Effector CD8-positive, alpha-beta T cell (primary cell): Measurements from ENCODE around the gene PHYKPL.

Experiments used
- DNase-seq: peaks from one replicate; lab custom pipeline; 2025; lab: John Stamatoyannopoulos, UW
- total RNA-seq, 4 experiments: gene quantifications; one replicate each; lab custom pipeline; 2026; lab: John Stamatoyannopoulos, UW

PHYKPL gene
- 82.1 to 139 (median 120) reads per million in 4 experiments for total RNA-seq

DNA sequence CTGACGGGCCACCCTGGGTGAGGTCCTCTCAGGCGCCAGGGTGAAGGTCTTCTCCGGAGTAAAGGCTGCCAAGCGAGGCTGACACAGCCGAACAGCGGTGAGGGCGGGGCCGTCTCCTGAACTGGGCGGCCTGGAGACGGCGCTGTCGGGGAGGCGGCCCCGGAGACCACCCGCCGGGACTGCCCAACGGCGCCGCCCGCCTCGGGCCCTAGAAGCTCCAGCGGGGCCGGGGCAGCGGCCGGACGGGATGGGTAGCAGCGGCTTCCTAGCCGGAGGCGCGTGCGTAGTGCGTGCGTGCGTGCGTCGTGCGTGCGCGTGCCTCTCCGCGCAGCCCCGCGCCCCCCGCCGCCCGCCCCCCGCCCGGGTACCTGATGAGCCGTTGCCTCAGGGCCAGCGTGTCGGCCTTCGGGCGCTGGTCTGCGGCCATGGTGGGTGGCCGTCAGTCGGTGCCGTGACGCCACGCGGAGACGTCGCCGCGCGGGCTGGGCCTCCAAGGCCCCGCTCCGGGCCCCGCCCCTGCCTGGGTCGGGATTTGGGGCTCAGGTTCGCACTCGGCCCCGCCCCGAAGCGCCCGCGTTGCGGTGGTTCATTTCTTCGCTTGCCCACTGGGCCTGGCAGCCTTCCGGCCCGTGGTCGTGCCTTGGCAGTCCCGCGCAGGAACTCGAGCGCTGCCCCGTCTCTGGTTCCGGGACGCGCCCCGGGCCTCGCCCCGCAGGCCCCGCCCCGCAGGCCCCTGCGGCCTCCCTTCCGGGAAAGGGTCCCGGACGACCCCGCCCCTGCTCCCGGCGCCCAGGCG, at the start of gene PHYKPL:
Gene PHYKPL, minus strand, starts transcription at position 679 of the 796 bp plus-strand sequence. Its CDS starts 252 bp downstream, at position 427.
- peak; percentile 51 for DNase-seq

DNA sequence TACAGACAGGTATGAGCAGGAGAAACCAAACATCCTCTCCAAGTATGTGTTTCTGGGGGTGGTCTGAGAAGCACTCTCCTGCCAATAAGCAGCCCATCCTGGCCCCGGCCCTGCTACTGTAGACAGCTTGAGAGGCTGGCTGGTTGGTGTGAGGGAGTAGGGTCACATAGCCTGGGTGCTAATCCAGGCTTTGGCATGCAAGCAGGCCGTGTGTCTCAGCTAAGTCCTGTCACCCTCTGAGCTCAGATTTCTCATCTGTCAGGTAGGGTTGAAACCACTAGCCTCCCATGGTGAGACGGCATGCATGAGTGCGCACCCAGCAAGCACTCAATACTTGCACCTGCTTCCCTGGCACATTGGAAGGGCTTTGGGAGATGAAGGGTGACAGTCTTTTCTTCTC, 49.8 kb upstream of the PHYKPL start:
- DNase-seq = no peak

DNA sequence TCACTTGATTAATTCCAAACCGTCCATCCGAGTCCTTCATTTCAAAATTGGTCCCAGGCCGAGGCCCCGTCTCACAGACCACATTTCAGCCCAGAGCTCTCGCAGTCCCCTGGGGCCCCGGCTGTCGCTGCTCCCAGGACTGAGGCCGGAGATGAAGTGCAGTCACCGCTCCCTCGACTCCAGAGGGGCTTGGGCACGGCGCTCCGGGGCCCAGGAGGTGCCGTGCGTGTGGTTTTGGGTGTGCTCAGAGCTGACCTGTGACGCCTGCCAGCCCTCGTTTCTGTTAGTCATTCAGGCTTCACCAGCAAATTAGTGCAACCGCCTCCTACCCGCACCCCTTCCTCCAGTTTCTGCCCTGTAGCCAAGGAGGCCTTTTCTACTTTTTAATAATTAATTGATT, 48.7 kb upstream of the PHYKPL start:
- DNase-seq = no peak

DNA sequence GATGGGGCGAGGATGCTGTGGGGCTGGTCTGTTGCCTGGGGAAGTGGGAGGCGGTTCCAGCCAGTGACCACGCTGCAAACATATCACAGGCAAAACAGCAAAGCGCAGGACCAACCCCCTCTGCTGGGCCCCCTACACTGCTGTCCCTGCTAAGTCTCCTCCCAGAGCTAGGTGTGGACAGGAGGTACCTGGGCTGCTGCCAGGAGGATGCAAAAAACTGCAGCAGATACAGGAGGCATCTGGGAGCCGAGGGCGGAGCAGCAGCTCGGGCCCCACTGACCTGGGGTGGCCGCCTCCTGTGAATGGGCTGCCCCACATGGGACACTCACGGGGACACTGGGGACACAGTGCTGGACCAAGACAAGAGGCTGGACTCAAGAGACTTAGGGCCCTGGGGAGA, 48.0 kb upstream of the PHYKPL start:
- no peak for DNase-seq

DNA sequence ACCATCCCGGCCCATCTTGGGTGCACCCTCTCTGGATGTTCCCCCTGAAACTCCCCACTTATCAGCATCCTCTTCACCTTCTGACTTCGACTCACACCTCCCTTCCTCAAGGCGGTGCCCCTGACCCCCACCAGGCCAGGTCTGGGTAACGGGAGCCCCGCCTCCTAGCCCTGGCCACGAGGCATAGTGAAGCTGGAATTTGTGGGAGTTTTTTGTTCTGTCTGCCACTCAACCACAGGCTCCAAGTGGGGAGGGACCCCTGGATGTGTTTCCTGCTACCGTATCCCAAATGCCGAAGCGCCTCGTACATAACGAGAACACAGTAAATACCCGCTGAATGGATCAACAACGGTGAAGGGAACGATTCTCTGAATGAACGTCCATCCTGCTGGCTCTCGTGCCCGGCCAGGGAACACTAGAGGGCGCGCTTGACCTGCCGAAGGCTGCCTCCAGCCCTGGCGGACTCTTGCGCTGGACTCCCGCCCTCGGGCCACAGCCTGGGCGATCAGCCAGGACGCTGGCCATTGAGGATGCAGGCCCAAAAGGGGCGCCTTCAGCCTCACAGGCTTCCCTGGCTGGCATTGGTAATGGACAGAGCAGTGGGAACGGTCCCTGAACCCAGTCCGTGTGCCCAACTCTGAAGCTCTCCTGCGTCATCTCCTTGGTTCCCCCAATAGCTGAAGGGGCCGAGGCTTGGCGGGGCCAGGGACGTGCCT, 47.3 kb upstream of the PHYKPL start:
- DNase-seq = peak; percentile 18

DNA sequence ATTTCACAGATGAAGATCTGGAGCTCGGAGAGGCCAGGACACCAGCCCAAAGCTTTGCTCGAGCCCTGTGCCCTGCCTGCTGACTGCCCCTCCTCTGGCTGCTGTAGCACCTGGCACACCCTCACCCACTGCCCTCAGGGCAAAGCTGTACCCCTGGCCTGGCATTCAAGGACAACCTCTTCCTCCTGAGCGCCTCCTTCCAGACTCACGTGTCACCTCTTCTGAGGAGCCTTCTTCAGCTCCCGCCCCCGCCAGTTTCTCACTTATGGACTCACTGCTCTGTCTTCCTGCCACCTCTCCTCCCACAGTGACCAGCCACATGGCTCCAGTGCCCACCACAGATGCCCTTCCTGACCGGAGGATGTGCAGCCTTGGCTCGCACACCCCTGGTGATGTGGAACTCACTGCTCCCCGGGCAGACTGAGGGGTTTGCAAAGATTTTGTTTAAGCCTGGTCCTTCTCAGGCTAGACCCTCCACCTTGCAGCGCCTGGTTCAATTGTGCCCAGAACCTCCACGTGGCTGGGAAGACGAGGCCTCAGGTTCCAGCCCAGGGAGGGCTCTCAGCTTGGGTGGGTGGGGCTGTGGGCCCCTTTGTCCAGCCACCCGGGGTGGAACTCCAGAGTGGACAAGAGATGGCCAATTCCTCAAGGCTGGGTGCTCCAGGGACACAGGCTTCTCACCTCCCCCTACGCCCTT, 46.6 kb upstream of the PHYKPL start:
- no peak for DNase-seq

DNA sequence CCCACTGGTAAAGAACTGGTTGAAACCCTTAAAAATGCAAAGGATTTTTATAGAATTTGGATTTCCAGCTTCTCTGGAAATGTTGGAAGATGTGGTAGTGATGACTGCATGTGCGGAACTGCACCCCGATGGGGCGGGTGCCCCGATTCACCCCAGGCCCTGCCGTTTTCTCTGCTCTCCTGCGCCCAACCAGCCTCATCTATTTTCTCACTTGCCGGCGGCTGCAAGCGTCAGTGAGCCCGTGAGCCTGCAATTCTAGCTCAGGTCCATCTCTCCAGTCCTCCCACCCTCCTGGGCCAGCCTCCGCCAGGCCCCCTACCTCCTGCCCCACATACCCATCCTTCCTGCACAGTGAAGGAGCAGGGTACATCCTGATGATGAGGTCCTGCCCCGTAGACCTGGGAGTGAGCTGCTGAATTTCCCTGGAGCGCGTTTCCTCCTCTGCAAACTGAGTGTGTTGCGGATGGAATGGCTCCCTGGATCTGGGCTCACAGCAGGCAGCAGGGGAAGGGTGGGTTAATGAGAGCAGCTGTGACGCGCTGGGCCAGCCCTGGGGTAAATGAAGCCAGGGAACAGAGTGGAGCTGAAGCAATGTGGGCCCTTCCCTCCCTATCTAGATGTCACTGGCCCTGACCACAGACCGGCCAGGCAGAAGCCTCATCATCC, 45.9 kb upstream of the PHYKPL start:
- DNase-seq = no peak

DNA sequence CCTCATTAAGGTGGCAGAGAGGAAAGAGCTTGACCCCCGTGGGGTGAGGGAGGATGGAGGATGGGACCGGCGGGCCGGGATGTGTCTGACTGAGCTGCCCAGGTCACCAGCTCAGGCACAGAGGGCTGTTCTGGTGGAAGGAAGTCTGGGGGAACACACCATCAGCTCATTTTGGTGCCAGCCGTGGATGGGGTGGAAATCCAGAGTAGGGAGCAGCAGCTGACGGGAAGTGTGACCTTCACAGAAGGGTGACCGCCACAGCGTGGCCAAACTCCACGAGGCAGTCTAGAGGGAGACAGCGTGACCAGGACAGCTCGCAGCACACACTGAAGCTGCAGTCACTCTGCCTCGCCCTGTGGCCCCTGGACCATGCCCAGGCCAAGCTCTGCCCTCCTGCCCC, 45.3 kb upstream of the PHYKPL start:
- DNase-seq = no peak

DNA sequence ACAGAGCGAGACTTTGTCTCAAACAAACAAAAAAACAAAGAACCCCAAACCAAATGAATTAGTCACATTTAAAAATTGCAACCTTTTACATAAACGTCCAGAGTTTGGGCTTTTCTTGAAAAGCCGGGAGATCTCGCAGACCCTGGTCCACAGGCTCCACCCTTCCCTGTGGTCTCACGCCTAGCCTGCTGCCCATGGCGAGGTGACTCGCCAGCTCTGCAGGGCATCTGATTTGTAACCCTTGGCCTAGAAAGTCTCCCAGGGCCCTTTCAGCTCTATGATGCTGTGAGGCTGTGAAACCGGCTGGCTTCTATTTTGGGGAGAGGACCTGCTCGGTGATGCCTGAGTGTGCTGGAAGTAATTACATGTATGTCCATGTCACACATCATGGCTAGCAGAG, 44.7 kb upstream of the PHYKPL start:
- DNase-seq = no peak

DNA sequence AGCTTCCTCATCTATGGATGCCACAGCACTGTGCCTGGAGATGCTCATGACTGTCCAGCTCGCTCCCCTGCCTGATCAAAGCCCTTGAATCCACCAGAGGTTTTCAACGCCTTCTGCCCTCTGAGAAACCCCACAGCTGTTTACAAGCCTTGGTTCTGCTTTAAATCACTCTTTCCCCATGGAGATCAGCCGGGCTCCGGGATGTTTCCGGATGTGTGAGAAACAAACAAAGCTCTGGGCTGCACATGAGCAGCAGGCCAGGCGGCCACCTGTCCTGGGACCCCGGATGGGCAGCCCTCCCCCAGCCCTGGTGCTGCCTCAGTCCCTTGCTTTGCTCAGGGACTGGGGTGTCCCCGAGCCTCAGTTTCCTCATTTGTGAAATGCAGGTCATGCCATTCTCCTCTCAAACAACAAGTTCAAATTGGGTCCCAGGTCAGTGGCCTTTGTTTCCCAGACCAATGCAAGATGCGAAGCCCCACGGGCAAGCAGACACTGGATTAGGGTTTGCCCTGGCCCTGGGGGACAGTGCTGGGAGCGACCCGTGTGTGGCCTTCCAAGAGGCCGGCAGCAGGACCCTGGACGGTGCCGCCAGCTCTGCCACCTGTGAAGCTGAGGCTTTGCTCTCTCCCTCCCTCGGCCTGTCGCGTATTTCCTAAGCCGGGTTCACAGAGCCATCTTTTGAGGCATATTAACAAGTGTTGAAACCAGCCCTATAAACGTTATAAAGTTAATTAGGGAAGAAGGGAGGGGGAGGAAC, 42.4 kb upstream of the PHYKPL start:
- DNase-seq = no peak

DNA sequence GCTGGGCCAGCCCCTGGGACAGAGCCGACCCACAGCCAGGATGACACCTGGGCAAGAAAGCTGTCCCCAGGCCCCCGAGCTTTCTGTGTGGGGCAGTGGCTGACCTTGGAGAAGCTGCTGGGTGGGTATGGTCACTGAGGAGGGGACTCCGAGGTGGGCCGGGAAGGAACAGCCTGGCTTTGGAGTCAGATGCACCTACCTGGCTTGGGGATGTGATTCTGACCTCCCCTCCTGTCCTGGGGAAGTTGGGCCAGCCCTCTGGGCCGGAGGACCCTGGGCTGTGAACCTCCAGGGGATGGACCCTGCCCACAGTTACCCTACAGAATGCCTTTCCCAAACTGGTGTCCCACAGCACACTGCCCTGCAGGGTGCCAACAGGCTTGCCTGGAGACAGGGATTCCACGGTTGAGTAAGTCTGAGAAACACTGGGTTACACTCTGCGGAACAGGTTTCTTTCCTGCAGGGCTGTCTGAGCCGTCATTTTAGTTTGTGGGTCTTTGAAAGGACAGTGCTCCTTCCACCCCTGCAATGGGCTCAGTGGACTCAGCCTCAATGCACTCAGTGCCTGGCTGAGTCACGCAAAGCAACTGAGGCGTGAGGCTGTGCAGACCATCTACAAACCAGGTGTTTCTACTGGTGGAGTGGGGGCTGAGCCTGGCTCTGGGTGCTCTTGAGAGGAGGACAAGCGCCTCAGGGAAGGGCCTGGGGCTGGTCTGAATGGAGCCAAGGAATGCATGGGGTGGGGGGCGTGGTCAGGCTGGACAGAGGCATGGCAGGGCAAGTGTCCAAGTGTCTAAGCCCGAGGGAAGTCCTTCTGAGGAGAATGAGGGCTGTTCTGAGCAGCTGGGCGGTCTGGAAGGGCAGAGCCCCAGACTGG, 41.3 kb upstream of the PHYKPL start:
- no peak for DNase-seq

DNA sequence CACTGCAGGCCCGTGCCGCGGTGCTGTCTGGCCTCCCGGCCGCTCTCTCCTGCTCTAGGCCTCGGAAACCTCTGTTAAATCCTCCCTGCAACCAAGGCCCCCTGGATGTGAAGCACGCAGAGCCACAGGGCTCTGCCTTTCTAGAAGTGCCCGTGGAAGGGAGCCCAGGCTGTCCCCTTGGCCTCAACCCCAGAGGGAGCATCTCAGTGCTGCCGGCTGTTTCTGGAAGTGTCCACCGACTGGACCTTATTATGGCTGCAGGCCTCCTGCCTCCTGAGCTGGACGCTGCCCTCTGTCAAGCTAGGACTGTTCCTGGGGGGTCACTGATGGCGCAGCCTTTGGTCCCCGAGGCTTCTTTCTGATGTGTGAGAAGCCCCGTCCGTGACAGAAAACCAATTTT, 40.4 kb upstream of the PHYKPL start:
- DNase-seq = no peak

DNA sequence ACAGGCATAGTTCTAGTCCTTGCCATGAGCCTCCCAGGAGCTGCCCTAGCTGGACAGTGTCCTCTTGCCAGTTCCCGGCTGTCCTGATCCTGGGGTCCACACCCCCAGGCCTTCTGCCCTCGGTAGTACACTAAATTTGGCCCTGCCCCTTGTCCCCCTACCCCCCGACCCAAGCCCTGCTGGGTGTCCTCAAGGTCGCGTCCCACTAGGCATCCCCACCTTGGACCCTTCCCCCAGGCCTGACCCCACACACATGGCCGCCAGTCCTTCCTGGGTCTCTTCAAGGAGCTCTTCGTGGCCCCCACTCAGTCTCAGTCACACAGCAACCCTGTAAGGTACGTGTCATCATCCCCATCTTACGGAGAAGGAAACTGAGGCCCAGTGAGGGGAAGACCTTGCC, 40.0 kb upstream of the PHYKPL start:
- no peak for DNase-seq

DNA sequence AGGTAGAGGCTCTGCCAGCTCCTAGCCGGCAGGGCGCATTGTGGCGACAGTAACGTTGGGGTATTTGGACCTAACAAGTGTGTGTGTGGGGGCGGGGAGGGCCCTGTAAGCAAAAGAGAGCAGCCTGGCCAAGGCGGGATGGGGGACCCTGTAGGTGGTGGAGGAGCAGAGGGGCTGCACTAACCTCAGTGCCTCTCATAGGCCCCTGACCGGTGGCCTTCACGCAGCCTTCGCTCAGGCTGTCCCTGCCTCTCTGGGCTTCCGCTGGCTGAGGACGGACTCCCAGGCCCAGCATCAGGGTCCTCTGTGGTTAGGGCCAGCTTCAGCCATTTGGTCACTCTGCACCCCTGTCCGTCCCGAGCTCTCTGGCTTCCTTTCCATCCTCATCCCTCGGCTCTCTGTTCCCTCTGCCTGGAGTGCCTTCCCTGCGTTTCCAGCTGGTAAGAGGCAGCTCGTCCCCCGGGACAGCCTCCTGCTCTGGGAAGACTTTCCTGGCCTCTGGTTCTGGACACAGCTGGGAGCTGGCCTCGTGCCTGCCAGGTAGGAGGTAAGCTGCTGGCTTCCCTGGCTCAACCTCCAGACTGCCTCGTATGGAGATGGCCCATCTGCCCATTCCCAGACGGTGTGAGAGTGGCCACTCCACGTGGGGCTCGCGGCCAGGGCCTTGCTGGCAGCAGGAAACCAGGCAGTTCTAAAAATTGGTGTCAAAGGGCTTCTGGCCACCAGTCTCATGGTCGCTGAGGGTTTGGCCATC, 39.3 kb upstream of the PHYKPL start:
- no peak for DNase-seq

DNA sequence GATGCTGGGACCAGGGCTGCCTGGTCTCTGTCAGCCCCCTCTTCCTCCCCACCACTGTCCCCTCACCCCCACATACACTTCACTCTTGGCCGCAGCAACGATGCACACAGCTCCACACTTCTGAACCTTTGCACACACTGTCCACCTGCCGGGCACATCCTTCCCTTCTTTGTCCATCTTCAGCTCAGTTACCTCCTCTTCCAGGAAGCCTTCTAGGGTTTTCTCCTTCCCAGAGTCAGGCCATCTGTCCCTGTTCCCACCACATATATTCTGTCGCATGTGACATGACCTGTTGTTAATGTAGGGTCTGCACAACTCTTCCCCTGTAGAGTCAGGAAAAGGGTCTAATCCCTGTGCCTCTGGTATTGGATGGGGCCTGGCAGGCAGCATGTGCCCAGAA, 38.6 kb upstream of the PHYKPL start:
- no peak for DNase-seq

DNA sequence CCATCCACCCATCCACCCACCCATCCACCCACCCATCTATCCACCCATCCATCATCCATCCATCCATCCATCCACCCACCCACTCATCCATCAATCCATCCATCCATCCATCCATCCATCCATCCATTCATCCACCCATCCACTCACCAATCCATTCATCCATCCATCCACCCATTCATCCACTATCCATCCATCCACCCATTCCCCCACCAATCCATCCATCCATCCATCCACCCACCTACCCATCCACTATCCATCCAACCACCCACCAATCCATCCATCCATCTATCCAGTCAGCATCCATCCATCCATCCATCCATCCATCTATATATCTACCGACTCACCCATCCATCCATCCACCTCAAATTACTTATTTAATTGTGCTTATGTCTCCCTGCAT, 36.9 kb upstream of the PHYKPL start:
- no peak for DNase-seq

DNA sequence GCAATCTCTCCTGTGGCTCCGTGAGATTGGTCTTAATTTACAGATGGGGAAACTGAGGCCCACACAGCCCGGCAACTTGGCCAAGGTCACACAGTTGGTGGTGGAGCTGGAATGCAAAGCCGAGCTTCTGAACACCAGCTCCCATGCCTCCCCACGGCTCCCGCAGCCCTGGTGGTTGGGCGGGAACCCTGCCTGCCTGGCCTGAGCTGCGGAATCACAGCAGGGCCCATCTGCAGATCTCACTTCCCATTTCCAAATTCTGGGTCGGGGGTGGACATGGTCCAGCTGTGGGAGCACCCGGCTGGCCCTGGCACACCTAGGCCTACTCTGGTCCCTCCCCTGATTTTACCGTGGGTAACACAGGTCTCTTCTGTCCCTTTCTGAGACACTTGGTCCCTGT, 35.3 kb upstream of the PHYKPL start:
- no peak for DNase-seq

DNA sequence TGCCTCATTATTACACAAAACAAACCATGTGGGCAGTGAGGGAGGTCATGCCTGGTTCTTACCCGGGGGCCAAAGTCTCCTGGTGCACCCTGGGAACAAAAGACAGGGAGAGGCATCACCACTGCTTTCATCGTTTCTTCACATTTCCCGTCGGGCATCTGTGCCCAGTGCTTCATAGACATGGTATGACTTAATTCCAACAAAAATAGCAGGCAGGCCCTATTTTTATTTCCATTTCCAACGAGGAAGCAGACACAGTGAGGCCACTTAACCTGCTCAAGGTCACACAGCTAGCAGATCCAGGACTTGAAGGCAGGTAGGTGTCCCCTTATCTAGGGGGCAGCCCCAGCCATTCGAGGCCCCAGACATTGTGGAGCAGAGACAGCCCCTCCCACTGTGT, 34.6 kb upstream of the PHYKPL start:
- DNase-seq = no peak

DNA sequence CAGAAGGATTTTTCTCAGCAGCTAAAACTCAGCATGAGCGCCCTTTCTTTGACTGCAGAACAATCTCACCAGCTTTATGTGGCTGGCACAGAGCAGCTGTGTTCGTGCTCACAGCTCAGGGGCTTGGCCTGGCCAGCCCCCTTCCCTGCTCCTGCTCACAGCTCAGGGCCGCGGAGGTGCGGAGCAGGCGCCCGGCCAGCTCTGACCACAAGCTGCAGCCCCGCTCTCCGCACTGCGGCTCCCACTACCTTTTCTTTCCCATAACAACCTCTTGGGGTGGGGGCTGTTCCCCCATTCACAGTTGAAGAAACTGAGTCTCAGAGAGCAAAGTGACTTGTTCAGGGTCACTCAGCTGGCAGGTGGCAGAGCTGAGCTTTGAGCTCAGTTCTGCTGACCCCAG, 34.0 kb upstream of the PHYKPL start:
- DNase-seq = no peak

DNA sequence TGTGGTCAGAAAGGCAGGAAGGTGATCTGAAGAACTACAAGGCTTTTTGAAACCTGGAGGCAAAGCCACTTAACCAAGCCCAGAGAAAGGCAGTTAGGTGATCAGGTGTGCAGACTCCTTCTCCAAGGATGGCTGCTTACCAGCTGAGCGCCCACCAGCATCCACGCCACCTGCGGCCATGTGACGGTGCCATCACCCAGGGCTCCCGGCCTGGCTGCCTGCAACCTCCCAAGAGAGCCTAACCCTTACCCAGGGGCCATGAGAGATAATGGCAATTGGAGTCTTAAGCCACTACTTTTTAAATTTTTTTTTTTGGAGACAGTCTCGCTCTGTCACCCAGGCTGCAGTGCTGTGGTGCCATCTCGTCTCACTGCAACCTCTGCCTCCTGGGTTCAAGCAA, 33.1 kb upstream of the PHYKPL start:
- DNase-seq = no peak
